ENCODE data around the gene PAFAH1B2.

PAFAH1B2 gene

GRCh38 chr11:117143871-117144476, at the start of gene PAFAH1B2:
Gene PAFAH1B2 (plus strand): TSS chr11:117144287. CDS start chr11:117152448, 8,161 bp downstream.
- Histone ChIP-seq H3K9me2 (replicated peaks; ENCODE audit: insufficient read depth, low read length) (no peaks in the 10 kb centered on the region), H3K27me3 (ENCODE audit: low read length) (no peaks in the 10 kb centered on the region), H2AFZ (ENCODE audit: low read depth, low read length, severe bottlenecking) (peak within 1 kb of the TSS; percentile 99), H3K36me3 (ENCODE audit: low read length) (peaks cover 9% of the 10 kb centered on the region; the same call in 1 of the 2 replicates), H4K20me1 (ENCODE audit: low read depth, low read length) (peaks cover 17% of the 10 kb centered on the region), H3K4me3 (ENCODE audit: insufficient read depth, low read length, poor library complexity, severe bottlenecking) (peak within 1 kb of the TSS; percentile 73), H3K4me2 (ENCODE audit: low read depth, low read length, poor library complexity, severe bottlenecking) (peak within 1 kb of the TSS; percentile 94), H3K27ac (ENCODE audit: low read depth, low read length) (peak within 1 kb of the TSS; percentile 49), H3F3A (ENCODE audit: insufficient read depth) (no peaks in the 10 kb centered on the region), H3K9ac (ENCODE audit: low read length) (peak within 1 kb of the TSS; percentile 71), H3K9me3 (ENCODE audit: insufficient read depth, low read length) (no peaks in the 10 kb centered on the region), H3K79me2 (ENCODE audit: insufficient read depth, low read length) (peaks cover 46% of the 10 kb centered on the region)
- no peak for TF ChIP-seq CTCF (IDR thresholded peaks at IDR 0.05; ENCODE audit: insufficient read depth, low read length, poor library complexity, severe bottlenecking)
- no peak for TF ChIP-seq EZH2phosphoT487 (conservative IDR thresholded peaks at IDR 0.05; ENCODE audit: low read length)

- no peak overlapping the region for H3K9ac ChIP-seq (ENCODE audit: low read length)
- no peaks in the 10 kb centered on the region for H3K27me3 ChIP-seq (ENCODE audit: low read length)
- H3K79me2 ChIP-seq (ENCODE audit: insufficient read depth, low read length) = peaks cover 72% of the 10 kb centered on the region
- TF ChIP-seq CTCF (IDR thresholded peaks at IDR 0.05; ENCODE audit: insufficient read depth, low read length, poor library complexity, severe bottlenecking) (no peak), EZH2phosphoT487 (conservative IDR thresholded peaks at IDR 0.05; ENCODE audit: low read length) (no peak)
- H3K9me2 ChIP-seq (replicated peaks; ENCODE audit: insufficient read depth, low read length) = no peaks in the 10 kb centered on the region
- no peaks in the 10 kb centered on the region for H3K36me3 ChIP-seq (ENCODE audit: low read length)
- no peak overlapping the region for H3K4me2 ChIP-seq (ENCODE audit: low read depth, low read length, poor library complexity, severe bottlenecking)
- H3K9me3 ChIP-seq (ENCODE audit: insufficient read depth, low read length) = no peaks in the 10 kb centered on the region
- H3K4me3 ChIP-seq (ENCODE audit: insufficient read depth, low read length, poor library complexity, severe bottlenecking) = no peak overlapping the region
- peaks cover 7% of the 10 kb centered on the region for H3F3A ChIP-seq (ENCODE audit: insufficient read depth)
- H2AFZ ChIP-seq (ENCODE audit: low read depth, low read length, severe bottlenecking) = no peak overlapping the region
- H4K20me1 ChIP-seq (ENCODE audit: low read depth, low read length) = peaks cover 5% of the 10 kb centered on the region; the same call in 1 of the 2 replicates
- no peak overlapping the region for H3K27ac ChIP-seq (ENCODE audit: low read depth, low read length)
Observed at GRCh38 chr11:117094776-117095175, 49.3 kb upstream of the PAFAH1B2 start.

GRCh38 chr11:117095284-117096161, 48.6 kb upstream of the PAFAH1B2 start:
- Histone ChIP-seq H3K9ac (ENCODE audit: low read length) (no peak overlapping the region), H3K9me2 (replicated peaks; ENCODE audit: insufficient read depth, low read length) (no peaks in the 10 kb centered on the region), H3K9me3 (ENCODE audit: insufficient read depth, low read length) (no peaks in the 10 kb centered on the region), H3K79me2 (ENCODE audit: insufficient read depth, low read length) (peaks cover 66% of the 10 kb centered on the region), H2AFZ (ENCODE audit: low read depth, low read length, severe bottlenecking) (no peak overlapping the region), H3F3A (ENCODE audit: insufficient read depth) (peaks cover 7% of the 10 kb centered on the region), H3K4me3 (ENCODE audit: insufficient read depth, low read length, poor library complexity, severe bottlenecking) (no peak overlapping the region), H3K36me3 (ENCODE audit: low read length) (no peaks in the 10 kb centered on the region), H4K20me1 (ENCODE audit: low read depth, low read length) (peaks cover 5% of the 10 kb centered on the region; the same call in 1 of the 2 replicates), H3K27me3 (ENCODE audit: low read length) (no peaks in the 10 kb centered on the region), H3K27ac (ENCODE audit: low read depth, low read length) (no peak overlapping the region), H3K4me2 (ENCODE audit: low read depth, low read length, poor library complexity, severe bottlenecking) (peak overlapping the region; percentile 73)
- TF ChIP-seq CTCF (IDR thresholded peaks at IDR 0.05; ENCODE audit: insufficient read depth, low read length, poor library complexity, severe bottlenecking) (no peak), EZH2phosphoT487 (conservative IDR thresholded peaks at IDR 0.05; ENCODE audit: low read length) (no peak)

Measured in SU-DHL-6 (cell line).